ENCODE measurements around the gene TTC23L.
A peak's percentile ranks its signal among the peaks of the same experiment; 100 is the strongest.

Gene TTC23L

DNA sequence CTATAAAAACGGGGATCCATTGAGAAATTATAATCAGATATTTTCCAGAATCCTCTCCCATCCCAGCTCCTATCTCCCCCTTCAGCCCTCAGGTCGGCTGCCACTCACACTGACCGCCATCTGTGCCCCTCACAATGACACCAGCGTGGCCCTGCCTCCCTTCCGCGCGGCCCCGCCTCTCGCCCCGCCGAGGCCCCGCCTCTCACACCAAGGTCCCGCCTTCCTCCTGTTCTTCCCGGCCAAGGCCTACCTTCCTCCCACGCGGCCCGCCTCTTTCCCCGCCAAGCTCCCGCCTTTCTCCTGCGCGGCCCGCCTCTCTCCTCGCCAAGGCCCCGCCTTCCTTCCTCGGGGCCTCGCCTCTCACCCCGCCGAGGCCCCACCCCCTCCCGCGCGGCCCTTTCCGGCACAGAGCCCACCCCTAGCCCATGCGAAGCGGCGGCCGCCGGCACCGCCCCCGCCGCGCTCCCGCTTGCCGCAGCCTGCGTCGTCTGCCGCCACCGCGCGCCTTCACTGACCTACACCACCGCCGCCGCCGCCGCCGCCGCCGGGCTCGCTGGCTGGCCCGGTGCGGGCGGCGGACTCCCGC, 90.3 kb downstream of the TTC23L start, which contains the start of gene DNAJC21:
Gene DNAJC21, plus strand, starts transcription at position 426 of the 586 bp plus-strand sequence. CDS start 261 bp downstream, outside the sequence.
- TF ChIP-seq, protein P1, sequence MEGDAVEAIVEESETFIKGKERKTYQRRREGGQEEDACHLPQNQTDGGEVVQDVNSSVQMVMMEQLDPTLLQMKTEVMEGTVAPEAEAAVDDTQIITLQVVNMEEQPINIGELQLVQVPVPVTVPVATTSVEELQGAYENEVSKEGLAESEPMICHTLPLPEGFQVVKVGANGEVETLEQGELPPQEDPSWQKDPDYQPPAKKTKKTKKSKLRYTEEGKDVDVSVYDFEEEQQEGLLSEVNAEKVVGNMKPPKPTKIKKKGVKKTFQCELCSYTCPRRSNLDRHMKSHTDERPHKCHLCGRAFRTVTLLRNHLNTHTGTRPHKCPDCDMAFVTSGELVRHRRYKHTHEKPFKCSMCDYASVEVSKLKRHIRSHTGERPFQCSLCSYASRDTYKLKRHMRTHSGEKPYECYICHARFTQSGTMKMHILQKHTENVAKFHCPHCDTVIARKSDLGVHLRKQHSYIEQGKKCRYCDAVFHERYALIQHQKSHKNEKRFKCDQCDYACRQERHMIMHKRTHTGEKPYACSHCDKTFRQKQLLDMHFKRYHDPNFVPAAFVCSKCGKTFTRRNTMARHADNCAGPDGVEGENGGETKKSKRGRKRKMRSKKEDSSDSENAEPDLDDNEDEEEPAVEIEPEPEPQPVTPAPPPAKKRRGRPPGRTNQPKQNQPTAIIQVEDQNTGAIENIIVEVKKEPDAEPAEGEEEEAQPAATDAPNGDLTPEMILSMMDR (IDR thresholded peaks at IDR 0.05; ENCODE audit: insufficient read depth, low read length, poor library complexity, severe bottlenecking): no peak
- peak; percentile 97 for DNase-seq (ENCODE audit: extremely low read depth, insufficient read length)
- Histone ChIP-seq H3K4me3 (replicated peaks; ENCODE audit: low read depth, low read length) (peak within 1 kb of the TSS; percentile 98), H3K27me3 (replicated peaks; ENCODE audit: control insufficient read depth, insufficient read depth, low read length) (no peaks in the 10 kb centered on the region), H3K36me3 (ENCODE audit: control insufficient read depth, insufficient read depth, low read length) (no peaks in the 10 kb centered on the region; the same call in none of the 2 replicates)

DNA sequence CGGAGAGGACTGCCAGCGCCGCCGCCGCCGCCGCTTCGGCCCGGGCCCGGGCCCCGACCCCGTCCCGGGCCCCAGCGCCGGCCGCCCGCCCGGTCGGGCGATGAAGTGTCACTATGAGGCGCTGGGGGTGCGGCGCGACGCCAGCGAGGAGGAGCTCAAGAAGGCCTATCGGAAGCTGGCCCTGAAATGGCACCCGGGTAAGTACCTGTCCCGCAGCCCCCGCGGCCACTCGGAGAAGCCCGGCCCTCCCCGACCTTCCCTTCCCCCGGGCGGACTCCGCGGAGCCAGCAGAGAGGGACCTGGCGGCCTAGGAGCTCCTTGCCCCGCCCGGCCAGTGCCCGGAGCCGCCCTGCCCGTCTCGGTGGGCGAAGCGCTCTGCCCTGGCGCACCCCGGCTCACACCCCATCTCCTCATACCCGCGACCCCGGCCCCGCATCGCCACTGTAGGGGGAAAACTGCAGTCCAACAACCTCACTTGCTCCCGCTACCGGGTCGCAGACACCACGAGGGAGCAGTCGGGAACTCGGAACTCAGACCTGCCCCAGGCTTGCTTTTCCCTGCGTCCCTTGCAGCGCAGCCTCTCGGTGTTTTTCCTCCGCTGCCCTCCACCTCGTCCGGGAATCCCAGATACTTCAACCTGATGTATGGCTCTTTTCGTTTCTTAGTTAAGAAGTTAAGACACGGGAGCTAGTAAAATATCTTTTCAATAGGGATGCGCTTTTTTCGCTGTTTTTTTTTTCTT, 90.9 kb downstream of the TTC23L start:
- Histone ChIP-seq H3K36me3 (ENCODE audit: control insufficient read depth, insufficient read depth, low read length) (no peaks in the 10 kb centered on the region; the same call in none of the 2 replicates), H3K27me3 (replicated peaks; ENCODE audit: control insufficient read depth, insufficient read depth, low read length) (no peaks in the 10 kb centered on the region), H3K4me3 (replicated peaks; ENCODE audit: low read depth, low read length) (peak overlapping the region; percentile 98)
- DNase-seq (ENCODE audit: extremely low read depth, insufficient read length): peak; percentile 87
- TF ChIP-seq, protein P1 (IDR thresholded peaks at IDR 0.05; ENCODE audit: insufficient read depth, low read length, poor library complexity, severe bottlenecking): no peak

DNA sequence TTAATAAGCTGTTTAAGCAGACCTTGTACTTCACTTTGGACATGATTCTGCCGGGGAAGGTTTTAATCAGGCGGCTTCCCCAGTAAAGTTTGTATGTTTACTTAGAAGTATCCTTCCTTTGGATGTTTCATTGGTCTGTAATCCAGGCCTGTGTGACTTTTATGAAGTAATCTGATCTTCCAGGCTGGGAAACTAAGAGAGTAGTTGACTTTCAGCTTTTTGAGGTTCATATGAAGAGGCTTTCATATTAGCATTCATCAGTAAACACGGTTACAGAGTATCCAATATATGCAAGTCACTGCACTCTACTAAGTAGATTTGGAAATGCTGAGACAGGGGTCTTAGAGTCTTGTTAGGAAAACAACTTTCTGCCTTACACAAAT, 91.5 kb downstream of the TTC23L start:
- no peak for DNase-seq (ENCODE audit: extremely low read depth, insufficient read length)
- H3K36me3 ChIP-seq (ENCODE audit: control insufficient read depth, insufficient read depth, low read length): no peaks in the 10 kb centered on the region; the same call in none of the 2 replicates
- peak overlapping the region; percentile 98 for H3K4me3 ChIP-seq (replicated peaks; ENCODE audit: low read depth, low read length)
- no peaks in the 10 kb centered on the region for H3K27me3 ChIP-seq (replicated peaks; ENCODE audit: control insufficient read depth, insufficient read depth, low read length)
- TF ChIP-seq, protein P1 (IDR thresholded peaks at IDR 0.05; ENCODE audit: insufficient read depth, low read length, poor library complexity, severe bottlenecking): no peak

DNA sequence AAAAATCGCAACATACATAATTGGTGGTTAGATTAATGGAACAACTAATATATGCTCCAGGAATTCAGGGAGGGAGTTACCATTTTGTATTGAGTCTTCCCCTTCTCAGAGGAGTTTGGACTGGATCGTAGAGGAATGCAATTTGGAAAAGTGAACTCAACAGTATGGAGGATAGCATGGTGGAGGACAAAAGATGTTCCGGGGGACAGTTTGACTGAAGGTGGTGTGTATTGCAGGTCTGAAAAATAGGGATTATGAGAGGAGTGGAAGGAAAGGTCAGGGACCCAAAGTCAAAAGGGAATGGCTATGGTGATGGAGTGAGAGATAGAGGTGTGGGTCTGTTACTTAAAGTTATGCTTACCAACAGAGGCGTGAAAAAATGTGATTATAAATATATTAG, 91.9 kb downstream of the TTC23L start:
- Histone ChIP-seq H3K4me3 (replicated peaks; ENCODE audit: low read depth, low read length) (peak overlapping the region; percentile 98), H3K36me3 (ENCODE audit: control insufficient read depth, insufficient read depth, low read length) (no peaks in the 10 kb centered on the region; the same call in none of the 2 replicates), H3K27me3 (replicated peaks; ENCODE audit: control insufficient read depth, insufficient read depth, low read length) (no peaks in the 10 kb centered on the region)
- DNase-seq (ENCODE audit: extremely low read depth, insufficient read length): no peak
- TF ChIP-seq, protein P1 (IDR thresholded peaks at IDR 0.05; ENCODE audit: insufficient read depth, low read length, poor library complexity, severe bottlenecking): no peak

DNA sequence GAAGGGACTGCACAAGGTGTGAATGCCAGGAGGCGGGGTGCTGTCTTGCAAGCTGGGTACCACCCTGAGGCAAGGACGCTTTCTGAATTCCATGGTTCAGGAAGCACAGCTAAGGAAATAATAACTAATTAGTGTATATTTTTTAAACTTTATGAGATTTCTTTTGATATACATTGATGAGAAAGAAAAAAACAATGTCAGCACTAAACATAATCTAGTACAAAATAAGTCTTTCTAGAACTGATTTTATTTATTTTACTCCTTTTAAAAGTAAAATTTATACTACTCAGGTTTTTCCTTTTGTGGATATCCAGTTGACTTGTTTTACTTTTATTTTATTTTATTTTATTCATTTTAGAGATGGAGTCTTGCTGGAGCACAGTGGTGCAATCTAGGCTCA, 94.0 kb downstream of the TTC23L start:
- H3K36me3 ChIP-seq (ENCODE audit: control insufficient read depth, insufficient read depth, low read length): peaks cover 3% of the 10 kb centered on the region
- DNase-seq (ENCODE audit: extremely low read depth, insufficient read length): no peak
- no peak overlapping the region for H3K4me3 ChIP-seq (replicated peaks; ENCODE audit: low read depth, low read length)
- TF ChIP-seq, protein P1 (IDR thresholded peaks at IDR 0.05; ENCODE audit: insufficient read depth, low read length, poor library complexity, severe bottlenecking): no peak
- H3K27me3 ChIP-seq (replicated peaks; ENCODE audit: control insufficient read depth, insufficient read depth, low read length): no peaks in the 10 kb centered on the region
